HCEC 1CT (cell line): ENCODE measurements around the gene SLC47A2.

Experiments used
- DNase-seq: peaks from one replicate; pipeline ENCODE4 v3.0.0-alpha.2; 2017

SLC47A2 gene

GRCh38 chr17:19747159-19747719, 30.9 kb upstream of the SLC47A2 start:
- DNase-seq: no peak

- no peak for DNase-seq
These were observed 30.1 kb upstream of the SLC47A2 start for GRCh38 chr17:19746517-19746916.

- peak; percentile 19 for DNase-seq
These were observed 28.8 kb upstream of the SLC47A2 start for GRCh38 chr17:19744922-19745757.

GRCh38 chr17:19744492-19744891, 28.1 kb upstream of the SLC47A2 start:
- DNase-seq: no peak

GRCh38 chr17:19743101-19744100, 27.0 kb upstream of the SLC47A2 start:
- DNase-seq: no peak

GRCh38 chr17:19742495-19742894, 26.1 kb upstream of the SLC47A2 start:
- no peak for DNase-seq

- no peak for DNase-seq
These were observed 25.6 kb upstream of the SLC47A2 start for GRCh38 chr17:19741832-19742457.

GRCh38 chr17:19740933-19741332, 24.5 kb upstream of the SLC47A2 start:
- no peak for DNase-seq

- no peak for DNase-seq
These were observed 23.1 kb upstream of the SLC47A2 start for GRCh38 chr17:19739241-19740201.

GRCh38 chr17:19738757-19739156, 22.4 kb upstream of the SLC47A2 start:
- DNase-seq: no peak

- no peak for DNase-seq
These were observed 21.7 kb upstream of the SLC47A2 start for GRCh38 chr17:19738073-19738449.

- no peak for DNase-seq
These were observed 21.1 kb upstream of the SLC47A2 start for GRCh38 chr17:19737305-19738072.

GRCh38 chr17:19736071-19736470, 19.7 kb upstream of the SLC47A2 start:
- no peak for DNase-seq

- DNase-seq: no peak
These were observed 17.7 kb upstream of the SLC47A2 start for GRCh38 chr17:19733953-19734526.

GRCh38 chr17:19731626-19732025, 15.2 kb upstream of the SLC47A2 start:
- no peak for DNase-seq

GRCh38 chr17:19730843-19731242, 14.5 kb upstream of the SLC47A2 start:
- DNase-seq: no peak

- no peak for DNase-seq
These were observed 13.5 kb upstream of the SLC47A2 start for GRCh38 chr17:19729900-19730299.

- DNase-seq: peak; percentile 34
These were observed 11.7 kb upstream of the SLC47A2 start for GRCh38 chr17:19728084-19728495.

- peak; percentile 42 for DNase-seq
These were observed 11.2 kb upstream of the SLC47A2 start for GRCh38 chr17:19727501-19728078.
